ENCODE data around the gene FBXO28.
A peak's percentile ranks its signal among the peaks of the same experiment; 100 is the strongest.

FBXO28 gene

DNA sequence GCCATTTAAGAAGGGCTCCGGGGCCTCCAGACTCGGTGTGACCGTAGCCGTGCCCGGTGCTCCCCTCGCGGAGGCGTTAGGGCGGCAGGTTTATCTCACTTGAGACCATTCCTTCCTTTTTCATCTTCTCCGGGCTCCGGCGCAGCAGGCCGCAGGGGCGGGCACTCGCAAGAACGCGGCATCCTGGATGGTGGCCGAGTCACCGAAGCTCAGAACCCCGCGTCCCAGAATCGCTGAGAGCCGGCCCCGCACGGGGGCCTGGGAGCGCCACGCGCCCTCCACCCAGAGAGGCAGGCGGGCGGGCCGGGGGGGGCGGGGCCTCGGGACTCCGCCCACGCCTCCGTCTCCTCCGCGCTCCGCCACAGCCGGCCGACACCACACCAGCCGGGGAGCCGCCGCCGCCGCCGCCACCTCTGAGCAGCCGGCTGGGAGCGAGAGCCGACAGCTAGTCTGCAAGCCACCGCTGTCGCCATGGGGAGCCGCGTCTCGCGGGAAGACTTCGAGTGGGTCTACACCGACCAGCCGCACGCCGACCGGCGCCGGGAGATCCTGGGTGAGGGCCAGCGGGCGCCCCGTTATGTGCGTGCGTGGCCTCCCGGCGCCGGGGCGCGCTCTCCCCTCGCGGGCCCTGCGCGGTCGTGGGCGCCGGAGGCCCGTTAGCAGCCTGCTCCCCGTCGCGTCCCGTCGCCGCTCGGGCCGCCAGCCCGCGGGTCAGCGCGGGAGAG lies 69.1 kb downstream of the FBXO28 start, which contains the start of gene DEGS1:
DEGS1 (plus strand) TSS at position 375 of the 725 bp plus-strand sequence; CDS start at position 472, 97 bp downstream.
- ATAC-seq = peak; percentile 80
- Mint-ChIP-seq H3K27me3 (peaks cover 8% of the 10 kb centered on the region), H3K4me3 (peak within 1 kb of the TSS; percentile 91 to 95), H3K27ac (peak within 1 kb of the TSS; percentile 99), H3K4me1 (peaks cover 60% of the 10 kb centered on the region), H3K9me3 (no peaks in the 10 kb centered on the region)
- DNase-seq = peak; percentile 87

- H3K27me3 Mint-ChIP-seq = peaks cover 8% of the 10 kb centered on the region
- no peaks in the 10 kb centered on the region for H3K9me3 Mint-ChIP-seq
- H3K4me3 Mint-ChIP-seq = peak overlapping the region; percentile 89 to 95
- H3K27ac Mint-ChIP-seq = peak overlapping the region; percentile 96
- ATAC-seq (peak; percentile 70), DNase-seq (peak; percentile 76 to 80)
- H3K4me1 Mint-ChIP-seq = peaks cover 66% of the 10 kb centered on the region
These were observed 69.8 kb downstream of the FBXO28 start for GRCh38 chr1:224183591-224184312.

- ATAC-seq (no peak), DNase-seq (no peak)
- Mint-ChIP-seq H3K27ac (peak overlapping the region; percentile 74 to 96), H3K27me3 (peaks cover 8% of the 10 kb centered on the region), H3K4me1 (peaks cover 69% of the 10 kb centered on the region), H3K4me3 (peak overlapping the region; percentile 89 to 95), H3K9me3 (no peaks in the 10 kb centered on the region)
These were observed 71.3 kb downstream of the FBXO28 start for GRCh38 chr1:224185208-224185607.

DNA sequence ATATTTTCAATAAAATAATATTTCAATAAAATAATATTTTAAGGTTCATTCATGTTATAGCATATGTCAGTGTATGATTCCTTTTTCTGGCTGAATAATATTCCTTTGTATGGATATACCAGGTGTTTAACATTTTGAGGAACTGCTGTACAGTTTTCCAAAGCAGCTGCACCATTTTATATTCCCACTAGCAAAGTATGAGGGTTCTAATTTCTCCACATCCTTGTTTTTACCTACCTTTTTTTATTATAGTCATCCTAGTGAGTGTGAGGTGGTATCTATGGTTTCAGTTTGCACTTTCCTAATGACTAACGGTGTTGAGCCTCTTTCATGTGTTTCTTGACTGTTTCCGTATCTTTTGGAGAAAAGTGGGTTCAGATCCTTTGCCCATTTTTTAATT lies 74.4 kb downstream of the FBXO28 start:
- no peaks in the 10 kb centered on the region for H3K9me3 Mint-ChIP-seq
- H3K4me3 Mint-ChIP-seq = peak overlapping the region; percentile 61 to 65
- peaks cover 47% of the 10 kb centered on the region for H3K4me1 Mint-ChIP-seq
- H3K27me3 Mint-ChIP-seq = no peaks in the 10 kb centered on the region
- peak overlapping the region; percentile 67 to 89 for H3K27ac Mint-ChIP-seq
- ATAC-seq (peak; percentile 66), DNase-seq (no peak)

DNA sequence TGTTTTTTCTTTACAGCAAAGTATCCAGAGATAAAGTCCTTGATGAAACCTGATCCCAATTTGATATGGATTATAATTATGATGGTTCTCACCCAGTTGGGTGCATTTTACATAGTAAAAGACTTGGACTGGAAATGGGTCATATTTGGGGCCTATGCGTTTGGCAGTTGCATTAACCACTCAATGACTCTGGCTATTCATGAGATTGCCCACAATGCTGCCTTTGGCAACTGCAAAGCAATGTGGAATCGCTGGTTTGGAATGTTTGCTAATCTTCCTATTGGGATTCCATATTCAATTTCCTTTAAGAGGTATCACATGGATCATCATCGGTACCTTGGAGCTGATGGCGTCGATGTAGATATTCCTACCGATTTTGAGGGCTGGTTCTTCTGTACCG lies 75.7 kb downstream of the FBXO28 start:
- ATAC-seq = no peak
- H3K27ac Mint-ChIP-seq = no peak overlapping the region

DNA sequence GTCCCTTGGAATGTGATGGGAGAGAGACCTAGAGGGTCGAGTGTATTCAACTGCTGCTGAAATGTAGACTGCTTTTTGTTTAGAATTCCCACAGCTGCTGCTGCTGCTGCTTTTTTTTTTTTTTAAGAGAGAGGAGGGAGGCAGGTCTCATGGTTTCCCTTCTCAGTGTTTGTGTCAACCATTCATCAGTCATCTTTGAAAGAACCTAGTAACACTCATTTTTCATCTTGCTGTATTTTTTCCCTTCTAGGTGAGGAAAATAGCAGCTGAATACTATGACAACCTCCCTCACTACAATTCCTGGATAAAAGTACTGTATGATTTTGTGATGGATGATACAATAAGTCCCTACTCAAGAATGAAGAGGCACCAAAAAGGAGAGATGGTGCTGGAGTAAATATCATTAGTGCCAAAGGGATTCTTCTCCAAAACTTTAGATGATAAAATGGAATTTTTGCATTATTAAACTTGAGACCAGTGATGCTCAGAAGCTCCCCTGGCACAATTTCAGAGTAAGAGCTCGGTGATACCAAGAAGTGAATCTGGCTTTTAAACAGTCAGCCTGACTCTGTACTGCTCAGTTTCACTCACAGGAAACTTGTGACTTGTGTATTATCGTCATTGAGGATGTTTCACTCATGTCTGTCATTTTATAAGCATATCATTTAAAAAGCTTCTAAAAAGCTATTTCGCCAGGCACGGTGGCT lies 78.3 kb downstream of the FBXO28 start:
- no peak for DNase-seq
- ATAC-seq = peak; percentile 66
- Mint-ChIP-seq H3K27me3 (no peaks in the 10 kb centered on the region), H3K4me3 (no peak overlapping the region), H3K9me3 (no peaks in the 10 kb centered on the region), H3K4me1 (peaks cover 20% of the 10 kb centered on the region), H3K27ac (no peak overlapping the region)

More for the DNA sequence above, 75.7 kb downstream of the FBXO28 start:
- DNase-seq = no peak
- Mint-ChIP-seq H3K9me3 (no peaks in the 10 kb centered on the region), H3K27me3 (no peaks in the 10 kb centered on the region), H3K4me3 (no peak overlapping the region), H3K4me1 (peaks cover 41% of the 10 kb centered on the region)

DNA sequence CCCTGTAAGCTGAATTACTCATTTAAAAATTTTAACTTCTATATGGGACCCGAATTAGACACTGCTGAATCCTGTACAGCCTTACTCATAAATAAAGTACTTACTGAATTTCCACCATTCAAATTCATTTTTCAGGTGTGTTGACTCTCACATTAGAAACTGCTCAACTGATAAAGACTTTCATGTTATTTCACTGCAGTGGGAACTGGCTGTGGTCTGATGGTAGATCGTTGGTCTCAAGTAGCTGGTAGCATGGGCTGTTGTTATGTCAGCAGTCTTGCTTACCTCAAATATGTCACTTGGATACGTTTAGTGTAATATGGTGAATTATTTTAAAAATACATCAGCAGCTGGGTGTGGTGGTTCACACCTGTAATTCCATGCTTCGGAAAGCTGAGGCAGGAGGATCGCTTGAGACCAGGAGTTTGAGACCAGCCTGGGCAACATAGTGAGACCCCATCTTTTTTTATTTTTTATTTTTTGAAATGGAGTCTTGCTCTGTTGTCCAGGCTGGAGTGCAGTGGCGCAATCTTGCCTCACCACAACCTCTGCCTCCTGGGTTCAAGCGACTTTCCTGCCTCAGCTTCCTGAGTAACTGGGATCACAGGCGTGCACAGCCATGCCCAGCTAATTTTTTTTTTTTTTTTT lies 79.5 kb downstream of the FBXO28 start:
- no peaks in the 10 kb centered on the region for H3K27me3 Mint-ChIP-seq
- no peak for DNase-seq
- no peak for ATAC-seq
- H3K4me1 Mint-ChIP-seq = peaks cover 11% of the 10 kb centered on the region
- no peak overlapping the region for H3K4me3 Mint-ChIP-seq
- no peak overlapping the region for H3K27ac Mint-ChIP-seq
- no peaks in the 10 kb centered on the region for H3K9me3 Mint-ChIP-seq

GRCh38 chr1:224196813-224197600 lies 83.1 kb downstream of the FBXO28 start:
- H3K4me1 Mint-ChIP-seq = peaks cover 5% of the 10 kb centered on the region
- no peak overlapping the region for H3K27ac Mint-ChIP-seq
- H3K27me3 Mint-ChIP-seq = no peaks in the 10 kb centered on the region
- H3K4me3 Mint-ChIP-seq = no peak overlapping the region
- no peak for ATAC-seq
- DNase-seq = no peak
- H3K9me3 Mint-ChIP-seq = no peaks in the 10 kb centered on the region

DNA sequence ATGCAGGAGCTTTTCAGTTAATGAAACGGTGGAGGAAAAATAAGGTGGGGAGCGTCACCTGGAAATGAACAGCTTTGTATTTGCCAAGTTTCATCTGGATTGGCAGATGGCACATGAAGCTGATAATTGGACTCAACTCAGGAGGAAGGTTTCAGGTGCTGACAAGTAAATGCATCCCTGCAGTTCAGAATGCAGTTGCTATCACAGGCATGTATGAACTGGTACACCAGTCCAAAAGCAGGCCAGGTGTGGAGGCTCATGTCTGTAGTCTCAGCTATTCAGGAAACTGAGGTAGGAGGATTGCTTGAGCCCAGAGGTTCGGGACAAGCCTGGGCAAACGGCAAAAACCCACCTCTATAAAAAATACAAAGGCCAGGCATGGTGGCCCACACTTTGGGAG lies 84.7 kb downstream of the FBXO28 start:
- Mint-ChIP-seq H3K27ac (peak overlapping the region; percentile 37 to 45), H3K4me3 (no peak overlapping the region), H3K4me1 (peaks cover 10% of the 10 kb centered on the region), H3K27me3 (no peaks in the 10 kb centered on the region), H3K9me3 (no peaks in the 10 kb centered on the region)
- ATAC-seq (no peak), DNase-seq (no peak)

DNA sequence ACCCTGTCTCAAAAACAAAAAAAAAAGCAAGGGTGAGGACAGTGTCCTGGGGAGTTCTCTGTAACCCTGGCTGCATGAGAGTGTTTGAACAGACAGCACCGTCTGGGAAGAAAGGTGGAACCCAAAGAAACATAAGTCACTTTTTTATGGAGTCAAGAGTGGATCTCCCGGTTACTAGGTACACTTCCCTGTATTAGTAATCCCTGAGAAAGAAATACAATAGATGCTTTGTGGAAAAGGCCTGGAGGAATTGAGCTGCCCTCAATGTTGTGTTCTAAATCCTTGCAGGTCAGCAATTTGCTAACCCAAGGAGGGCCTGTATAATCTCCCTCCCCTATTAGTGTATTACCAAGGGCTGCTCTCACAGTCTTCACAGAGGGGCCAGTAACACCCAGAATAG lies 85.8 kb downstream of the FBXO28 start:
- Mint-ChIP-seq H3K27me3 (no peaks in the 10 kb centered on the region), H3K4me3 (no peak overlapping the region), H3K27ac (peak overlapping the region in 1 of 2 donors; percentile 56), H3K9me3 (no peaks in the 10 kb centered on the region), H3K4me1 (peaks cover 20% of the 10 kb centered on the region)
- ATAC-seq (no peak), DNase-seq (no peak)

DNA sequence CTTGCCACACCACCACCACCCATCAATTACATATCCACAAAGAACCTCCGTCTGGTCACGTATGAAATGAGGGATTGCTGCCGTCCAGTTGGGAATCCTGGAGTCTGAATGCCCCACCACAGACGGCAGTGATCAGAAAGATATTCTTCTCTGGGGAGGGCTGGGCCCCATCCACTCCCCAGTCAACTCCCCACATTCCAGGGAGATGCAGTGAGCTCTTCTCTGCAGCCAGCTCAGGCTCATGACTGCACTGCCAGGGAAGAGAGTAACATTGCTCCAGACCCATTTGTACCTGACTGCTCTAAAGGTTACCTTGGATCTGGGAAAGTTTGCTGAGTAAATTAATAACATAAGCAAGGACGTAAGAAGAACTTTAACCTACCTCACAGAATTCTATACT lies 87.5 kb downstream of the FBXO28 start:
- Mint-ChIP-seq H3K27ac (no peak overlapping the region), H3K27me3 (no peaks in the 10 kb centered on the region), H3K4me3 (no peak overlapping the region), H3K4me1 (peaks cover 24% of the 10 kb centered on the region), H3K9me3 (no peaks in the 10 kb centered on the region)
- no peak for DNase-seq
- no peak for ATAC-seq

DNA sequence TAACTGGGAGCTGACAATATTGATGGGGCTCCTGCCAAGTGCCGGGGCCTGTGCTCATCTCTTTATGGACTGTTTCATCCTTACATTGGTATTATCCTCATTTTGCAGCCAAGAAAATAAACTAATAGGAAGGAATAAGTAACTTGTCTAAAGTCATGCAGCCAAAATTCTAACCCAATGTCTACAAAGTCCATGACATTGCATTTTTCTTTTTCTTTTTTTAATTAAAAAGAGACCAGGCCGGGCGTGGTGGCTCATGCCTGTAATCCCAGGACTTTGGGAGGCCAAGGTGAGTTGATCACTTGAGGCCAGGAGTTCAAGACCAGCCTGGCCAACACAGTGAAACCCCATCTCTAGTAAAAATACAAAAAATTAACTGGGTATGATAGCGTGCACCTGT lies 87.9 kb downstream of the FBXO28 start:
- H3K4me1 Mint-ChIP-seq = peaks cover 24% of the 10 kb centered on the region
- no peaks in the 10 kb centered on the region for H3K27me3 Mint-ChIP-seq
- no peaks in the 10 kb centered on the region for H3K9me3 Mint-ChIP-seq
- ATAC-seq (no peak), DNase-seq (no peak)
- no peak overlapping the region for H3K27ac Mint-ChIP-seq
- no peak overlapping the region for H3K4me3 Mint-ChIP-seq

GRCh38 chr1:224203243-224204016 lies 89.5 kb downstream of the FBXO28 start:
- H3K4me1 Mint-ChIP-seq = peaks cover 24% of the 10 kb centered on the region
- no peaks in the 10 kb centered on the region for H3K9me3 Mint-ChIP-seq
- H3K27ac Mint-ChIP-seq = peak overlapping the region in 1 of 2 donors; percentile 94
- H3K4me3 Mint-ChIP-seq = no peak overlapping the region
- H3K27me3 Mint-ChIP-seq = no peaks in the 10 kb centered on the region
- DNase-seq = no peak
- no peak for ATAC-seq

- peak overlapping the region; percentile 56 to 72 for H3K4me3 Mint-ChIP-seq
- peak in 1 of 2 donors; percentile 45 for DNase-seq
- peaks cover 24% of the 10 kb centered on the region for H3K4me1 Mint-ChIP-seq
- H3K9me3 Mint-ChIP-seq = no peaks in the 10 kb centered on the region
- ATAC-seq = peak; percentile 90
- H3K27ac Mint-ChIP-seq = peak overlapping the region; percentile 55 to 77
- no peaks in the 10 kb centered on the region for H3K27me3 Mint-ChIP-seq
These were observed 91.5 kb downstream of the FBXO28 start for GRCh38 chr1:224205438-224205840.
